ENCODE data around the gene PNMA8B. TPM values are rescaled to one million over a fixed set of nuclear protein-coding genes. Genes with fewer than 3 reads are reported as not detected.

Gene PNMA8B
- total RNA-seq, 2 experiments from 2014 or later = 0.14 to 0.19 TPM

DNA sequence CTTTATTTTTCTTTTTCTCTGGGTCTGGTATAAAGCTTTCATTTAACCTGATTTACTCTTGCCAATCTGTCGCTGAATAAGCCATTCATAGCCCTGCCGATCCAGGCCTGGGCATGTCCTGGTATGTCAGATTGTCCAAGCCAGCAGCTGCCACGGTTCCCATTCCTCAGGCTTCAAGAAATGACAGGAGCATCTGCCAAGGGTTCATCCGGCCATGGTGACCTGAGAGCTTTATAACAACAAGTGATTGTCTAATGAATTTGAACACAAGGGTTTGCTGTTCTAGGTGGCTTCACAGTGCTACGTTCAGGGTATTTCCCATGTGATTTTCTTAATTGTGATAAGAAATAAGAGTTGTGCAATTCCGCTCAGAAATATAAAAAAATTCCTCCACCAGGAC is 44.3 kb downstream of the PNMA8B start:
- H3K4me3 Mint-ChIP-seq = no peak overlapping the region
- H3K27ac Mint-ChIP-seq = no peak overlapping the region
- no peak for DNase-seq
- no peak overlapping the region for H3K27ac ChIP-seq (ENCODE audit: low read depth in 1 of 2, low read length in 2 of 2)
- H3K9me3 ChIP-seq (ENCODE audit: control insufficient read depth in 1 of 2, insufficient read depth in 1 of 2, low read length in 2 of 2) = peaks cover 5 to 7% of the 10 kb centered on the region in 2 experiments
- H3K9me3 Mint-ChIP-seq = peaks cover 7% of the 10 kb centered on the region
- H3K4me1 Mint-ChIP-seq (ENCODE audit: low read depth) = no peaks in the 10 kb centered on the region
- no peaks in the 10 kb centered on the region for H3K4me1 ChIP-seq (ENCODE audit: insufficient read depth, low read length)
- CTCF ChIA-PET = no interaction called here
- ATAC-seq (ENCODE audit: poor library complexity) = no peak
- no peaks in the 10 kb centered on the region for H3K36me3 ChIP-seq (ENCODE audit: insufficient read depth, low read length)
- H3K27me3 Mint-ChIP-seq = peaks cover 47% of the 10 kb centered on the region
- H3K27me3 ChIP-seq (ENCODE audit: control insufficient read depth in 1 of 2, insufficient read depth in 2 of 2, low read length in 2 of 2) = no peaks in the 10 kb centered on the region
- H3K36me3 Mint-ChIP-seq (ENCODE audit: low read depth) = no peaks in the 10 kb centered on the region
- intact Hi-C loops (cut with DNase I, micrococcal nuclease) = no loop called here
- TF ChIP-seq, protein P1, sequence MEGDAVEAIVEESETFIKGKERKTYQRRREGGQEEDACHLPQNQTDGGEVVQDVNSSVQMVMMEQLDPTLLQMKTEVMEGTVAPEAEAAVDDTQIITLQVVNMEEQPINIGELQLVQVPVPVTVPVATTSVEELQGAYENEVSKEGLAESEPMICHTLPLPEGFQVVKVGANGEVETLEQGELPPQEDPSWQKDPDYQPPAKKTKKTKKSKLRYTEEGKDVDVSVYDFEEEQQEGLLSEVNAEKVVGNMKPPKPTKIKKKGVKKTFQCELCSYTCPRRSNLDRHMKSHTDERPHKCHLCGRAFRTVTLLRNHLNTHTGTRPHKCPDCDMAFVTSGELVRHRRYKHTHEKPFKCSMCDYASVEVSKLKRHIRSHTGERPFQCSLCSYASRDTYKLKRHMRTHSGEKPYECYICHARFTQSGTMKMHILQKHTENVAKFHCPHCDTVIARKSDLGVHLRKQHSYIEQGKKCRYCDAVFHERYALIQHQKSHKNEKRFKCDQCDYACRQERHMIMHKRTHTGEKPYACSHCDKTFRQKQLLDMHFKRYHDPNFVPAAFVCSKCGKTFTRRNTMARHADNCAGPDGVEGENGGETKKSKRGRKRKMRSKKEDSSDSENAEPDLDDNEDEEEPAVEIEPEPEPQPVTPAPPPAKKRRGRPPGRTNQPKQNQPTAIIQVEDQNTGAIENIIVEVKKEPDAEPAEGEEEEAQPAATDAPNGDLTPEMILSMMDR (IDR thresholded peaks at IDR 0.05) = no peak
- POLR2A ChIA-PET = no interaction called here
- no peak overlapping the region for H3K4me3 ChIP-seq (ENCODE audit: low read length)

DNA sequence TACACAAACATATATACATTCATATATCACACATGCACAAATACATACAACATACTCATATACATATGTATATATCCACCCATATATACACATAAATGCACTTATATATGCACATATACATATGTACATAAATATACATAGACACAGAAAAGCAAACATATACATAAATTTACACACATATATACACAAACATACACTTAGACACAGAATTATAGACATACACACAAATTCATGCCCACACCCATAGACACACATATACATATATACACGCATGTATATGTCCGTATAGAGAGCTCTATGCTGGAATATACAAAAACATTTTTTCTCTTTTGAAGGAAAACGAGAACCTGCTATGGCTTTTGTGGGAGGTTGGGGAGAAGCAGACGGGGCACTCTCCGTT is 44.9 kb downstream of the PNMA8B start:
- H3K9me3 Mint-ChIP-seq = peaks cover 7% of the 10 kb centered on the region

DNA sequence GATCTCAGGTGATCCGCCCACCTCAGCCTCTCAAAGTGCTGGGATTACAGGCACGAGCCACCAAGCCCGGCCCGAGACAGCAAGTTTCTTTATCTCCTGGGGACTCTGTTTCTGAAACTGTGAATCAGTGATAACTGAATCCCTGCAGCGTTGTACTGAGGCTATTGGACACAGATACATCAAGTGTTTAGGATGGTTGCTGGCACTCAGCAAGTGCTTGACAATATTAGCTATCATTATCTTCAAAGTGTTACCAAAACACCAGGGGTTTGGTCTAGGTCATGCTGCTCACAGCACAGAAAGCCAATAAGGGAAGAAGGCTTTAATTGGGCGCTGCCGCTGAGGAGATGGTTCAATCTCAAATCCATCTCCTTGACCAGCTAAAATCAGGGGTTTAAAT is 46.4 kb downstream of the PNMA8B start:
- Mint-ChIP-seq H3K27ac (no peak overlapping the region), H3K27me3 (peaks cover 43% of the 10 kb centered on the region), H3K36me3 (ENCODE audit: low read depth) (no peaks in the 10 kb centered on the region), H3K9me3 (peaks cover 7% of the 10 kb centered on the region), H3K4me3 (no peak overlapping the region), H3K4me1 (ENCODE audit: low read depth) (no peaks in the 10 kb centered on the region)
- DNase-seq (no peak), ATAC-seq (ENCODE audit: poor library complexity) (no peak)
- Histone ChIP-seq H3K27me3 (ENCODE audit: control insufficient read depth in 1 of 2, insufficient read depth in 2 of 2, low read length in 2 of 2) (no peaks in the 10 kb centered on the region), H3K27ac (ENCODE audit: low read depth in 1 of 2, low read length in 2 of 2) (no peak overlapping the region), H3K4me3 (ENCODE audit: low read length) (no peak overlapping the region), H3K4me1 (ENCODE audit: insufficient read depth, low read length) (no peaks in the 10 kb centered on the region), H3K9me3 (ENCODE audit: control insufficient read depth in 1 of 2, insufficient read depth in 1 of 2, low read length in 2 of 2) (peaks cover 5 to 7% of the 10 kb centered on the region in 2 experiments), H3K36me3 (ENCODE audit: insufficient read depth, low read length) (no peaks in the 10 kb centered on the region)
- TF ChIP-seq, protein P1 (IDR thresholded peaks at IDR 0.05) = no peak
- POLR2A ChIA-PET = no interaction called here
- CTCF ChIA-PET = no interaction called here
- intact Hi-C loops (cut with DNase I, micrococcal nuclease) = no loop called here

More for the DNA sequence above, 44.9 kb downstream of the PNMA8B start:
- H3K4me1 ChIP-seq (ENCODE audit: insufficient read depth, low read length) = no peaks in the 10 kb centered on the region
- Mint-ChIP-seq H3K4me1 (ENCODE audit: low read depth) (no peaks in the 10 kb centered on the region), H3K27me3 (peaks cover 47% of the 10 kb centered on the region), H3K36me3 (ENCODE audit: low read depth) (no peaks in the 10 kb centered on the region), H3K4me3 (no peak overlapping the region), H3K27ac (no peak overlapping the region)
- ChIA-PET POLR2A (no interaction called here), CTCF (interaction anchor here (0.9 to 1.1 kb wide), 2 partner anchors 14 to 360 kb away, joined by 3 to 4 read pairs; no protein-coding TSS in a partner anchor)
- H3K9me3 ChIP-seq (ENCODE audit: control insufficient read depth in 1 of 2, insufficient read depth in 1 of 2, low read length in 2 of 2) = peaks cover 5 to 7% of the 10 kb centered on the region in 2 experiments
- no peaks in the 10 kb centered on the region for H3K36me3 ChIP-seq (ENCODE audit: insufficient read depth, low read length)
- no peak overlapping the region for H3K27ac ChIP-seq (ENCODE audit: low read depth in 1 of 2, low read length in 2 of 2)
- no peaks in the 10 kb centered on the region for H3K27me3 ChIP-seq (ENCODE audit: control insufficient read depth in 1 of 2, insufficient read depth in 2 of 2, low read length in 2 of 2)
- intact Hi-C loops (cut with DNase I, micrococcal nuclease) = no loop called here
- no peak for DNase-seq
- no peak for ATAC-seq (ENCODE audit: poor library complexity)
- H3K4me3 ChIP-seq (ENCODE audit: low read length) = no peak overlapping the region
- TF ChIP-seq, protein P1 (IDR thresholded peaks at IDR 0.05) = no peak

Measured in CD4-positive, alpha-beta T cell (primary cell).